Activated CD4-positive, alpha-beta memory T cell treated with anti-CD3 and anti-CD28 coated beads, Interleukin-2, amount 10 ng/mL, durations not matched to agents 7 days and 5 days (primary cell): Measurements from ENCODE around the gene MEG3. TPM values are rescaled to one million over a fixed set of nuclear protein-coding genes. Genes with fewer than 3 reads are reported as not detected.
"Not testable (repeated sequence)": the region's sequence is repeated elsewhere in the genome, so short reads cannot be mapped to it uniquely, and the experiment has no call there.

Experiments
- CTCF ChIA-PET: fragments of 350-600 bp; sonication (Branson Sonifier 250); formaldehyde crosslinking; loops from one replicate; lab custom pipeline; 2021; ENCODE audit warnings: antibody characterized with exemption, inconsistent platforms; lab: Charles Lee
- POLR2A ChIA-PET: fragments of 350-600 bp; sonication (Branson Sonifier 250); formaldehyde crosslinking; loops from one replicate; lab custom pipeline; 2021; ENCODE audit warnings: antibody characterized with exemption; lab: Charles Lee
- DNase-seq: peaks from one replicate; pipeline ENCODE4 v3.0.0-alpha.2; 2020
- H3K27ac Mint-ChIP-seq: one replicate; pipeline ENCODE4 v1.8.0; 2021; ENCODE audit warnings: mild to moderate bottlenecking, mixed read lengths
- H3K27me3 Mint-ChIP-seq: one replicate; pipeline ENCODE4 v1.8.0; 2021; ENCODE audit warnings: mixed read lengths
- H3K36me3 Mint-ChIP-seq: one replicate; pipeline ENCODE4 v1.8.0; 2021; ENCODE audit warnings: low read depth, mixed read lengths
- H3K4me1 Mint-ChIP-seq: one replicate; pipeline ENCODE4 v1.8.0; 2021; ENCODE audit warnings: mixed read lengths
- H3K4me3 Mint-ChIP-seq: one replicate; pipeline ENCODE4 v1.8.0; 2021; ENCODE audit warnings: mild to moderate bottlenecking, mixed read lengths
- H3K9me3 Mint-ChIP-seq: one replicate; pipeline ENCODE4 v1.8.0; 2021; ENCODE audit warnings: mixed read lengths
- total RNA-seq, 2 experiments: library from RNA; stranded (reverse); gene quantifications; one replicate each; pipeline ENCODE4 v1.2.3, GENCODE V29; 2021

The MEG3 gene
- total RNA-seq, 2 experiments from 2014 or later, result not detected

DNA sequence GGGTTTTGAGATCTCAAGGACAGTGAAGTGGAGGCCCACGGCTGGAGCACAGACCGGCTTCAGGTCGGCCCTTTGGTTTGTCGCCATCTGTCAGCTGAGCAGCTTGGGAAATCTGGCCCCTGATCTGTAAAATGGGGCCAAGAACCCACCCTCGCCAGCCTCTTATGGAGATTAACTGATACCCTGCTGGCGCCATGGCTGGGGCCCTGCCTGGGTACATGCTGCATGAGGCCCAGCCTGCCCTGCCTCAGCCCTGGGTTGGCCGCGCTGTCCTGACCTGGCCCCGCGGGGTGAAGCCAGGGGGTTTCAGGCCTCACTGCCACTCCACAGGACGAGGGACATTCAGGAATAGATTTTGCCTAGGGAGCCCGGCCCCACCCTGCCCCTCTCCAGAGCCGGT, 33.9 kb upstream of the MEG3 start:
- POLR2A ChIA-PET, result no interaction called here
- no peak for DNase-seq
- H3K27me3 Mint-ChIP-seq, result peaks cover 4% of the 10 kb centered on the region
- CTCF ChIA-PET, result no interaction called here
- no peaks in the 10 kb centered on the region for H3K9me3 Mint-ChIP-seq
- no peaks in the 10 kb centered on the region for H3K36me3 Mint-ChIP-seq
- H3K27ac Mint-ChIP-seq, result no peak overlapping the region
- no peaks in the 10 kb centered on the region for H3K4me1 Mint-ChIP-seq
- no peak overlapping the region for H3K4me3 Mint-ChIP-seq

DNA sequence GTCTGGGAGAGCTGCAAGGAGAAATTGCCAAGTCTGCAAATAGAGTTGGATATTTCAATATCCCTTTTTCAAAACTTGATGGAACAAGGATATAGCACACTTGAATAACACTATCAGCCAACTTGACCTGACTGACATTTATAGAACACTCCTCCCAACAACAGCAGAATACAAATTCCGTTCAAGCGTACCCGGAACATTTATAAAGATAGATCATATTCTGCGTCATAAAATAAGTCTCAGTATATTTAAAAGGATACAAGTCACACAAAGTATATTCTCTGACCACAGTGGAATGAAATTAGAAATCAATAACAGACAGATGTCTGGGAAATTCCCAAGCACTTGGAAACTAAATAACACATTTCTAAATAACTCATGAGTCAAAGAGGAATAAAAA, 29.0 kb upstream of the MEG3 start:
- ChIA-PET CTCF (no interaction called here), POLR2A (no interaction called here)
- Mint-ChIP-seq H3K27me3 (peaks cover 12% of the 10 kb centered on the region), H3K4me3 (no peak overlapping the region), H3K27ac (no peak overlapping the region), H3K4me1 (no peaks in the 10 kb centered on the region), H3K36me3 (no peaks in the 10 kb centered on the region), H3K9me3 (no peaks in the 10 kb centered on the region)
- no peak for DNase-seq

DNA sequence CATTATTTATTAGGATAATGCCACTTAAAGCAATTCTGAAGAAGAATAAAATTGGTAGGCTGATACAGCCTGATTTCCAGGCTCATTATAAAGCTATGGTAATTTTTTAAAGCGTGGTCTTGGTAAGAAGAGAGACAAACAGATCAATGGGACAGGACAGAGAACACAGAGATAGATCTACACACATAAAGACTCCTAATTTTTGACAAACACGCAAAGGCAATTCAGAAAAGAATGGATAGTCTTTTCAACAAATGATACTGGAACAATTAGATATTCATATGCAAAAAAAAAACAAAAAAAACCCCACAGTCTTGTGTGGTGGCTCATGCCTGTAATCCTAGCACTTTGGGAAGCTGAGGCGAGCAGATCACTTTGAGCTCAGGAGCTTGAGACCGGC, 25.9 kb upstream of the MEG3 start:
- Mint-ChIP-seq H3K27me3 (peaks cover 8% of the 10 kb centered on the region), H3K36me3 (no peaks in the 10 kb centered on the region), H3K9me3 (no peaks in the 10 kb centered on the region), H3K4me1 (no peaks in the 10 kb centered on the region), H3K27ac (no peak overlapping the region), H3K4me3 (no peak overlapping the region)
- DNase-seq, result no peak
- POLR2A ChIA-PET, result no interaction called here
- CTCF ChIA-PET, result no interaction called here

DNA sequence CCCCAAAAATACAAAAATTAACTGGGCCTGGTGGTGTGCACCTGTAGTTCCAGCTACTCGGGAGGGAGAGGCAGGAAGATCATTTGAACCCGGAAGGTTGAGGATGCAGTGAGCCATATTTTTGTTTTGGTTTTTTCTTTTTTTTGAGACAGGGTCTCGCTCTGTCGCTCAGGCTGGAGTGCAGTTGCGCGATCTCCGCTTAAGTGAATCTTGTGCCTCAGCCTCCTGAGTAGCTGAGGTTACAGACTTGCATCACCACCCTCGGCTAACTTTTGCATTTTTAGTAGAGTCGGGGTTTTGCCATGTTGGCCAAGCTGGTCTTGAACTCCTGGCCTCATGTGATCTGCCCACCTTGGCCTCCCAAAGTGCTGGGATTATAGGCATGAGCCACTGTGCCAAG, 24.5 kb upstream of the MEG3 start:
- CTCF ChIA-PET, H3K27ac Mint-ChIP-seq, H3K36me3 Mint-ChIP-seq, H3K4me3 Mint-ChIP-seq, H3K27me3 Mint-ChIP-seq, DNase-seq, H3K9me3 Mint-ChIP-seq, H3K4me1 Mint-ChIP-seq, POLR2A ChIA-PET: not testable (repeated sequence)

DNA sequence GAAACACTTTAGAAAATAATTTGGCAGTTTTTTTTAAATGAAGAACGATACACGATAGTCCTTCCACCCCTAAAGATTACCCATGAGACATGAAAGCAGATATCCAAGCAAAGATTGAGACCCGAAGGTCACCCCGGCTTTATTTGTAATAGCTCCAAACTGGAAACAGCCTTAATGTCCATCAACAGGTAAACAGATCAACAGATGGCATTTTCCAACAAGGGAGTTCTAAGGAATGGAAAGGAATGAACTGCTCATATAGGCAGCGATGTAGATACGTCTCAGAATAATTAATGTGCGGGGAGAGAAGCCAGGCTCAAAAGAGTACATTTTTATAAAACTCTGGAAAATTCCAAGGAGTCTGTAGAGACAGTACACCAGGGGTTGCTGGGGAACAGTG, 23.7 kb upstream of the MEG3 start:
- CTCF ChIA-PET, result no interaction called here
- no peaks in the 10 kb centered on the region for H3K36me3 Mint-ChIP-seq
- peaks cover 8% of the 10 kb centered on the region for H3K27me3 Mint-ChIP-seq
- H3K27ac Mint-ChIP-seq, result no peak overlapping the region
- no peaks in the 10 kb centered on the region for H3K9me3 Mint-ChIP-seq
- H3K4me1 Mint-ChIP-seq, result no peaks in the 10 kb centered on the region
- POLR2A ChIA-PET, result no interaction called here
- no peak for DNase-seq
- H3K4me3 Mint-ChIP-seq, result no peak overlapping the region

DNA sequence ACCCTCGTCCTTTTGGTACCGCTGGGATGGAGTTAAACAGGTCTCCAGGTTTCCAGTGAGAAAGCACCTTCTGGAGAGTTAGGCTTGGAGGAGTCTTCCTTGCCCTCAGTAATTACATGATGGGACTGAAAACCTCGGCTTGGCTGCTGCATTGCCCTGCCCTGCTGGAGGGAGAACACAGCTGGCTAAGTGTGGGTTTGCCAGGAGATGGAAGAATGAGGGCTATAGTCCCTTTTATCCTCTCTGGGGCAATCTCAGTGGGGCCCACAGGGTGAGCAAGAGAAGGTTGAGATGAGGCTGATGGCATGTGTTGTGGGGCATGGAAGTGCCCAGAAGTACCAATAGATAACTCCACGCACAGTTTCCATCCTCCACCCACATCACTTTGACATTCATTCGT, 23.2 kb upstream of the MEG3 start:
- no peaks in the 10 kb centered on the region for H3K4me1 Mint-ChIP-seq
- CTCF ChIA-PET, result no interaction called here
- H3K4me3 Mint-ChIP-seq, result no peak overlapping the region
- POLR2A ChIA-PET, result no interaction called here
- no peaks in the 10 kb centered on the region for H3K9me3 Mint-ChIP-seq
- no peak overlapping the region for H3K27ac Mint-ChIP-seq
- peaks cover 8% of the 10 kb centered on the region for H3K27me3 Mint-ChIP-seq
- DNase-seq, result no peak
- H3K36me3 Mint-ChIP-seq, result no peaks in the 10 kb centered on the region

DNA sequence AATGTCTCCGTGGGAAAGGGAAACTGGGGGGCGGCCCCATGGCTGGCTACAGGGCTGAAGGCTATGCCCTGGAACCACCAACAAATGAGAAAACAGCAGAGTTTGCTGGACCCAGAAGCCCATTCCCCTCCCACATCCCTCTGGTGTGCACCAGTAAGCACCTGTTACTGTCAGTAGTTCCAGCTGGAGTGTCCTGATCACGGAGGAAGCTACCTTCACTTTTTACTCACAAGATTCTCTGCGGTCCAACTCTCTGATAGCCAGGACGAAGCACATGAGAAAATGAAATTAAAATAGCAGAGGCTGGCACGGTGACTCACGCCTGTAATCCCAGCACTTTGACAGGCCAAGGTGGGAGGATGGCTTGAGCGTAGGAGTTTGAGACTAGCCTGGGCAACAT, 22.7 kb upstream of the MEG3 start:
- CTCF ChIA-PET, result no interaction called here
- peaks cover 8% of the 10 kb centered on the region for H3K27me3 Mint-ChIP-seq
- no peak overlapping the region for H3K4me3 Mint-ChIP-seq

DNA sequence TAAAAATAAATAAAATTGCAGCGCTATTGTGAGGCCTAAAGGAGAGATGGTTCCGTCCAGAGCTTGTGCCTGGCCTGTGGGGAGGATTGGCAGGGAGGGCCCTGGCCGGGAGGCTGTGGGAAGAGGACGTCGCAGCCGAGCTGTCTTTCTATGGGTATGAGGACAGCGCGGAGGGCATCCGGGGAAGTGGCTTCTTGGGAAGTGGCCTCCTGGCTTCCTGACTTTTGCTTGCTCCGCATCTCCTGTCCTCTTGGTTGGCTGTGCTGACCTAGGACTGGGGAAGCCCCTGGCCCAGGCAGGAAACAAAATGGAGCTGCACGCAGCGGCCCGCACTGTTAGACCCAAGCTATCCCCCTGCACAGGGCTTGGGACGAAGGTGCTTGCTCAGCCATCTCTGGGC, 22.2 kb upstream of the MEG3 start:
- Mint-ChIP-seq H3K27ac (no peak overlapping the region), H3K4me3 (no peak overlapping the region), H3K27me3 (peaks cover 8% of the 10 kb centered on the region), H3K36me3 (no peaks in the 10 kb centered on the region), H3K4me1 (no peaks in the 10 kb centered on the region), H3K9me3 (peaks cover 3% of the 10 kb centered on the region)
- ChIA-PET POLR2A (no interaction called here), CTCF (no interaction called here)
- no peak for DNase-seq

More for the DNA sequence above, 22.7 kb upstream of the MEG3 start:
- H3K4me1 Mint-ChIP-seq, result no peaks in the 10 kb centered on the region
- POLR2A ChIA-PET, result no interaction called here
- H3K9me3 Mint-ChIP-seq, result no peaks in the 10 kb centered on the region
- H3K36me3 Mint-ChIP-seq, result no peaks in the 10 kb centered on the region
- H3K27ac Mint-ChIP-seq, result no peak overlapping the region
- no peak for DNase-seq

DNA sequence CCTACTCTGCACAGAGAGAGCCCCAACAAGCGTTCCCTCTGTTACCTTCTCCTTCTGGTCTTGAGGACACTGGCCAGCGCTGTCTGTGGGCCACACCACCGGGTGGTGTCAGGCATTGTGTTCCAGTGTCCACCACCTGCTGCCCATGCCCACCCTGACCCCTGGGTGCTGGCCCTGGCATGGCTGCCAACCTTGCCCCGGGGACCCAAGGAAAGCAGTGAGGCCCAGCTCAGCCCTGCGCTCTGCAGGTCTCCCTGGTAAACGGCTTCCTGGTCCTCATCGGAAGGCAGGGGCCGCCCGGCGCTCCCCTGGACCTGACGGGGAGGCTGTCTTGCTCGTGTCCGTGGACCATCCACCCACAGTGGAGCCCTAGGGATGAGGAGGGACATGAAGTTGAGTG, 21.8 kb upstream of the MEG3 start:
- POLR2A ChIA-PET, result no interaction called here
- no peak for DNase-seq
- Mint-ChIP-seq H3K27ac (no peak overlapping the region), H3K4me1 (no peaks in the 10 kb centered on the region), H3K36me3 (no peaks in the 10 kb centered on the region), H3K4me3 (no peak overlapping the region), H3K27me3 (peaks cover 4% of the 10 kb centered on the region), H3K9me3 (peaks cover 7% of the 10 kb centered on the region)
- CTCF ChIA-PET, result no interaction called here

DNA sequence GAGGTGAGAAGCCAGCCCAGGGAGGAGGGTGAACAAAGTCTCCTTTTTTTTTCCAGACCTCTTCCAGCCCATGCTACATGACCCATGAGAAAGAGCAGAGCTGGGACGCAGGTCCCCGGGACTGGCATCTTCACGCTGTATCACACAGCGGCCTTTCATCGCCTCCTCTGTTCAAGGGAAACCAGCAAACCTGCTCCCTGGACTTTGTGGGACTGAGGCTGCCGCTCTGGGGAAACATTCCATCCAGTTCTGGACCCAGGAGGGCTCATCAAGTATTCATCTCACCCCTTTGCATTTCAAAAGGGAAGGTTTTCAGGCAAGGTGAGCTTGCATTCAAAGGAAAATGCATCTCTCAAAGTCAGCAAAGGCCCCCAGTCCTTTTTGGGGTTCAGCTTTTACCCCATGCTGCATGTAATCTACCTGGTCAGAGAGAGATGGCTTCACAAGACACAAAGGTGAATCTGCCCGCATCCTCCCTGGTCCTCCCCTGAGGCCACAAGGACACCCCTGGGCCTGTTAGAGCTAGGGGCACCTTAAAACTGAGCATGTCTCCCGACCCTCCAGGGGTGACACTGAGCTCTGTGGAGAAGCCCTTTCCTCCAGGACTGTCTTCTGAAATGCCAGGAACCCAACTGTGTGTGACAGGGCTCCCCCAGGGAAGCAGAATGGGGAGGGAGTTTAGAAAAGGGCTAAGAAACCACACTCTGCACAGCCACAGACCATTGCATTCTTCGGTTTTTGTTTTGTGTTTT, 21.2 kb upstream of the MEG3 start:
- H3K4me1 Mint-ChIP-seq, result no peaks in the 10 kb centered on the region
- ChIA-PET CTCF (no interaction called here), POLR2A (no interaction called here)
- peaks cover 12% of the 10 kb centered on the region for H3K9me3 Mint-ChIP-seq
- peaks cover 2% of the 10 kb centered on the region for H3K36me3 Mint-ChIP-seq
- H3K27ac Mint-ChIP-seq, result no peak overlapping the region
- H3K27me3 Mint-ChIP-seq, result no peaks in the 10 kb centered on the region
- no peak overlapping the region for H3K4me3 Mint-ChIP-seq
- no peak for DNase-seq

DNA sequence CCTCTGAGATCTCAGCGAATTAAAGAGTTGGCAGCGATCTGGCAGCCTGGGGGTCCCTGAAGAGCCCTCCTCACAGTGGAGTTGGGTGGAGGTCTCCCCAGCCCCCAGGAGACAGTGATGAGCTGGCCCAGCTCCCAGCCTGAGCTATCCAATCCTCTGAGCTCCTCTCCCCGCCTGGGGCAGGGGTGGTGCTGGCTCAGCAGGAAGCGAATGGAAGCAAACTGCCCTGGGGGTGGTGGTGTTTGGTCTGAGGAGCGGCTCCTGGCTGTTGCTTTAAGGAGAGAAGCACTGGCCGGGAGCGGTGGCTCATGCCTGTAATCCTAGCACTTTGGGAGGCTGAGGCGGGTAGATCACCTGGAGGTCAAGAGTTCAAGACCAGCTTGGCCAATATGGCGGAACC, 19.5 kb upstream of the MEG3 start:
- Mint-ChIP-seq H3K4me3 (no peak overlapping the region), H3K9me3 (peaks cover 13% of the 10 kb centered on the region), H3K4me1 (no peaks in the 10 kb centered on the region), H3K36me3 (peaks cover 2% of the 10 kb centered on the region), H3K27me3 (no peaks in the 10 kb centered on the region), H3K27ac (no peak overlapping the region)
- CTCF ChIA-PET, result no interaction called here
- POLR2A ChIA-PET, result no interaction called here
- DNase-seq, result no peak

DNA sequence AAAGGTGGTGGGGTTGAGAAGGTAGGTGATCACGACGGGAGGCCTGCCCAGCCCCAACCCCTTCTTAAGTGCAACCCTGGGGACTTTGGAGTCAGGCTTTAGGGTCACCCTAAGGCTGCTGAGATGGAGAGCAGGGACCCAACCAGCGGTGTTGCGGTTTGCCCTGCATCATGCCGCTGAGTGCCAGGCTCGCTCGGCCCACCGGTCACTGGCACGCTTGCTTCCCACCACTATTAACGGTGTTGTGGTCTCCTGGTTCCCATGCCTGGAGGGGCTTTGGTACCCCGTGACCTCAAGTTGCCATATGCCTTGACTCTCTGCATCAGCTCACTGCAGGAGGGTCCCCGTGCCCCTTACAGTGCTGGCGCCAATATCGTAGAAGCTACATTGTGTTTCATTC, 18.4 kb upstream of the MEG3 start:
- peaks cover 13% of the 10 kb centered on the region for H3K9me3 Mint-ChIP-seq
- H3K4me1 Mint-ChIP-seq, result no peaks in the 10 kb centered on the region
- peaks cover 2% of the 10 kb centered on the region for H3K36me3 Mint-ChIP-seq
- CTCF ChIA-PET, result no interaction called here
- no peaks in the 10 kb centered on the region for H3K27me3 Mint-ChIP-seq
- H3K27ac Mint-ChIP-seq, result no peak overlapping the region
- POLR2A ChIA-PET, result no interaction called here
- no peak overlapping the region for H3K4me3 Mint-ChIP-seq
- DNase-seq, result no peak

DNA sequence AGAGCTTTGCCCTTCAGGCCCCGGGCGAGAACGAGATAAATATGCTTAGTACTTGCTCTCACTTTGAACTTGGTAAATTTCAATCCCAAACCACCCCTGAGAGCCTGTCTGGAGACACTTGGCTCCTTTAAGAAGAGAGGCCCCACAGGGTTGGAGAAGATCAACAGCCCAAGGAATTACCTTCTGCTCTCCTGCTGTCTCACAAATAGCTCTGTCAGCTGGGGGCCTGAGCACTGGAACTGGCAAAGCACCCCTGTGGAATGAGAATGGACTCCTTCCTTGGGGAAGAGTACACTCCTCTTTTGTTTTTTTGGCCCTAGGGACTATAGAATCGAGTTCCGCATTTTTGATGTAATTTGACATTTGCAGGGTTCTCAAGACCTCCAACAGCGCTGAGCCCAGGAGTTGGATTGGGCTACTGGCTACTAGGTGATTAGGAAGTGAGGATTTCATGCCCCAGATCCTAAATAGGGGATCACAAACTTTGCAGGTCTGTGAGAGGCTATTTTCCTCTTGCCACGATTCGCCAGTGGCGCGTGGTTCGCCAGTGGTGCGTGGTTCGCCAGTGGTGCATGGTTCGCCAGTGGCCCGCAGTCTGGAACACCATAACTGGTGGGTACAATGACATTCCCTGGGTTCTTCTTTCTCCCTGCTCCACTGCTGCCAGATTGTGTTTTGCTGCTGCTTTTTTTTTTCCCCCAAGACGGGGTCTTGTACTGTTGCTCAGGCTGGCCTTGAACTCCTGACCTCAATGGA, 17.8 kb upstream of the MEG3 start:
- ChIA-PET POLR2A (no interaction called here), CTCF (no interaction called here)

DNA sequence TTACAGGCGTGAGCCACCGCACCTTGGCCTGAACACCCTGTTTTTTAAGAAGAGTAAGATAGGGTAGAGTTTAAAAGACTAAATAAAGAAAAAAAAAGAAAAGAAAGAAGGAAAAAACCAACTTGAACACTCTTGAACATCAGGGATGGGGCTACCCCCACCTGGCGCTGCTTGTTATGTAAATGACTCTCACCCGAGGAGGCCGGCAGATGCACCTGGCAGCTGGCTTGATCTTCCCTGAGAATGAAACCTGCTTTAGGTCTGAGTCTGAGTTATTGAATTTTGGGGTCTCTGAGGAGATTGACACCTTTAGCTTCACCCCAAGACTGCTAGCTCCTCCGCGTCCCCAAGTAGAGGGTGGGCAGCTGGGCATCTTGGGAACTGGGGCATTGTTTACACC, 15.5 kb upstream of the MEG3 start:
- no peak overlapping the region for H3K4me3 Mint-ChIP-seq
- H3K36me3 Mint-ChIP-seq, result peaks cover 2% of the 10 kb centered on the region
- H3K4me1 Mint-ChIP-seq, result no peaks in the 10 kb centered on the region
- CTCF ChIA-PET, result no interaction called here
- H3K27ac Mint-ChIP-seq, result no peak overlapping the region
- POLR2A ChIA-PET, result no interaction called here
- DNase-seq, result no peak
- H3K27me3 Mint-ChIP-seq, result no peaks in the 10 kb centered on the region
- peaks cover 13% of the 10 kb centered on the region for H3K9me3 Mint-ChIP-seq

More for the DNA sequence above, 17.8 kb upstream of the MEG3 start:
- H3K4me3 Mint-ChIP-seq, result no peak overlapping the region
- peaks cover 13% of the 10 kb centered on the region for H3K9me3 Mint-ChIP-seq
- DNase-seq, result no peak
- no peaks in the 10 kb centered on the region for H3K27me3 Mint-ChIP-seq
- H3K36me3 Mint-ChIP-seq, result peaks cover 2% of the 10 kb centered on the region
- no peaks in the 10 kb centered on the region for H3K4me1 Mint-ChIP-seq
- H3K27ac Mint-ChIP-seq, result no peak overlapping the region
